Activated naive CD8-positive, alpha-beta T cell treated with anti-CD3 and anti-CD28 coated beads for 36 hours (primary cell): ENCODE measurements around the gene RAB1B. TPM values are rescaled to one million over a fixed set of nuclear protein-coding genes. Genes with fewer than 3 reads are reported as not detected.
"Not testable (repeated sequence)": the region's sequence is repeated elsewhere in the genome, so short reads cannot be mapped to it uniquely, and the experiment has no call there.

ENCODE experiments used
- DNase-seq: peaks from one replicate; pipeline ENCODE4 v3.0.0; 2021
- H3K27ac Mint-ChIP-seq: one replicate; pipeline ENCODE4 v1.8.0; 2022; ENCODE audit warnings: mild to moderate bottlenecking, moderate library complexity, mixed read lengths
- H3K27me3 Mint-ChIP-seq: one replicate; pipeline ENCODE4 v1.8.0; 2022; ENCODE audit warnings: mild to moderate bottlenecking, mixed read lengths
- H3K36me3 Mint-ChIP-seq: one replicate; pipeline ENCODE4 v1.8.0; 2021; ENCODE audit warnings: mild to moderate bottlenecking, mixed read lengths
- H3K4me1 Mint-ChIP-seq: one replicate; pipeline ENCODE4 v1.8.0; 2021; ENCODE audit warnings: mixed read lengths
- H3K4me3 Mint-ChIP-seq: one replicate; pipeline ENCODE4 v1.8.0; 2022; ENCODE audit warnings: mild to moderate bottlenecking, moderate library complexity, mixed read lengths
- H3K9me3 Mint-ChIP-seq: one replicate; pipeline ENCODE4 v1.8.0; 2022; ENCODE audit warnings: mixed read lengths
- total RNA-seq, 2 experiments: library from RNA; stranded (reverse); gene quantifications; one replicate each; pipeline ENCODE4 v1.2.3, GENCODE V29; 2021

RAB1B gene
- total RNA-seq, 2 experiments from 2014 or later: 97.6 to 102 TPM

DNA sequence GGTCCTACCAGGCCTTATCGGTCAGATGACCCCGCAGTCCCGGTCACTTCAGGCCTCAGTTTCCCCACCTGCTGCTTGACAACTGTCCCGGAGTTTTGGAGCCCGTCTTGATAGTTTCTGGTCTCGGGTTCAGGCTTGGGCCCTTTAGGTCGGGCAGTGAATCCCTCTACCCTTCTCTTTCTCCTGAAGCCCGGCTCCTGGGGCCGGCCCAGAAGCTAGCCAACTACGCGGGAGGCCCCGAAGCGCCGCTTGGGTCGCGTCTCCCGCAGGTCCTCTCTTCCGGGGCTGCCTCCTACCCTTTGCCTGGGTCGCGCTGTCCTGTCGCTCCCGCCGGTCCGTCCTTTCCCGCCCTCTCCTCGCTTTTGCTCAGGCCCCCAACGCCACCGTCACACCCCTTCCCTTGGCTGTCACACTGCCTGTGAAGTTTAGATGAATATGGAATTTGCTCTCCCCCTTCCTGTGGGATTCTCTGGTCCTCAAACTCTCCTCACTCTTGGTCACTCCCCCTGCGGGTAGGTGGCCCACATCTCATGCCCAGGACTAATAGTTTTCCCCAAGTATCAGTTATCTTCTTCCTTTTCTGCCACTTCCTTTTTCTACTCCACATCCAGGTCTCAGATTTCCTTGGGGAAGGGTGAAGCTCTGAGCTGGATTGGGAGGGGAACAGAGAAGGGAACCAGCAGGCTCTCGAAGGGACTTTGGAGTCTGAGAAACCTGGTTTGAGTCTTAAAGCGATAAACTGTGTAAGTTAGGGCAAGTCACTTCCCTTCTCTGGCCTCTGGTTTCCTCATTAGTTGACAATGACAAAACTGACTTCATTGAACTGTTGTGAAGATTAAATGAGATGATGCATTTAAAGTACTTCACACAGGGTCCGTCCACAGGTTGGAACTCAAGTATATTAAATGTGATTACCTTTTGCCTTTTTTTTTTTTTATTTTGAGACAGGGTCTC, 790 bp downstream of the RAB1B start:
- H3K4me3 Mint-ChIP-seq: peak overlapping the region; percentile 86
- DNase-seq: no peak
- peaks cover 28% of the 10 kb centered on the region for H3K4me1 Mint-ChIP-seq
- H3K9me3 Mint-ChIP-seq: no peaks in the 10 kb centered on the region
- peaks cover 8% of the 10 kb centered on the region for H3K36me3 Mint-ChIP-seq
- peak overlapping the region; percentile 96 for H3K27ac Mint-ChIP-seq
- no peaks in the 10 kb centered on the region for H3K27me3 Mint-ChIP-seq

DNA sequence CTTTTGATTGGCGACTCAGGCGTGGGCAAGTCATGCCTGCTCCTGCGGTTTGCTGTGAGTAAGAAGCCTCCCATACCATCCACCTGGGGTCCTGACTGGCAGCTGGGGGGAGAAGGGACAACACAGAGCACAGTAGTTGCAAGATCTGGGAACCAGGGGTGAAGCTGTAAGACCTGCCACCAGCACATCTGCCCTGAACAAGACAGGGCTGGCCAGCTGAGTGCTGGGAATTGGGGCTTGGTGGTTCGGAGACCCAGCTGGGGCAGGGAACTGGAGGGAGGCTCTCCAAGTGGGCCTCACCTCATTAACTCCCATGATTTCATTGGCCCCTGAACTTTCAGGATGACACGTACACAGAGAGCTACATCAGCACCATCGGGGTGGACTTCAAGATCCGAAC, 3.4 kb downstream of the RAB1B start:
- Mint-ChIP-seq H3K4me1 (peaks cover 28% of the 10 kb centered on the region), H3K27me3 (no peaks in the 10 kb centered on the region), H3K9me3 (no peaks in the 10 kb centered on the region), H3K36me3 (peaks cover 13% of the 10 kb centered on the region), H3K4me3 (no peak overlapping the region), H3K27ac (peak overlapping the region; percentile 58)
- no peak for DNase-seq

DNA sequence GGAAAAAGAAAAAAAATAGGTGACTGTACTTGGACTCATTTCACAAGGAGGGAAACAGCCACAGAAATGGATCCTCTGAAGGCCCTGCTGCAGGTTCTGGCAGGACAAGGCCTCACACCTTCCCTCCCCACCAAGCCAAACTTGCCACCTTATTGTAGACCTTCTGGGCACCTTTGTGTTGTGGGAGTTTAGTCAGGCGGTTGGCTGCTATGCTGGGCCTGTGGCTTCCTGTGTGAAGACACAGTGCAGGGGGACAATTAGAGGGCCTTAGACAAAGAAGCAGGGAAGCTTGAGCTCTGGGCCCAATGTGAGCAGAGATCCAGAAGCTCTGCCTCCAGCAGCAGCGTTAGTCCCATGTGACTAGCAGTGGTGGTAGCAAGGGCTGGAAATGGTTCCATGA, 4.2 kb downstream of the RAB1B start:
- Mint-ChIP-seq H3K27ac (no peak overlapping the region), H3K27me3 (no peaks in the 10 kb centered on the region), H3K4me1 (peaks cover 28% of the 10 kb centered on the region), H3K9me3 (no peaks in the 10 kb centered on the region), H3K4me3 (no peak overlapping the region), H3K36me3 (peaks cover 13% of the 10 kb centered on the region)
- DNase-seq: no peak

DNA sequence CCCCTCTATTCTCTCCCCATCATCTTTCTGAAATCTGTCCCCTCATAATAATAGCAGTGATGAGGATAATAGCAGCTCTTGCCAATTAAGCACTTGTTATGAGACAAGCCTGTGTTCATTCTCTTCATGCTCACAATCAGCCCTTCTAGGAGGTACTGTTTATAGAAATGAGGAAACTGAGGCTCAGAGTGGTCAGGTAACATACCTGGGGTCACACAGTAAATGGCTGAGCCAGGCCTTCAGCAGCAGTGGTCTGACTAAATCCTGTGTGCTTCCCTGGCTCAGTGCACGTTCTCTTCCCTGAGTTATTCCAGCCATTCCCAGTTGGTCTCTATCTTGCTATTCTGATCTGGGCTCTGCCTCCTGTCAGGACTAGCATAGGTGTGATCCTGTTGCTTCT, 5.8 kb downstream of the RAB1B start:
- peaks cover 13% of the 10 kb centered on the region for H3K36me3 Mint-ChIP-seq
- peaks cover 6% of the 10 kb centered on the region for H3K27me3 Mint-ChIP-seq
- H3K9me3 Mint-ChIP-seq: no peaks in the 10 kb centered on the region
- no peak for DNase-seq
- no peak overlapping the region for H3K4me3 Mint-ChIP-seq
- H3K27ac Mint-ChIP-seq: no peak overlapping the region
- H3K4me1 Mint-ChIP-seq: peaks cover 26% of the 10 kb centered on the region

DNA sequence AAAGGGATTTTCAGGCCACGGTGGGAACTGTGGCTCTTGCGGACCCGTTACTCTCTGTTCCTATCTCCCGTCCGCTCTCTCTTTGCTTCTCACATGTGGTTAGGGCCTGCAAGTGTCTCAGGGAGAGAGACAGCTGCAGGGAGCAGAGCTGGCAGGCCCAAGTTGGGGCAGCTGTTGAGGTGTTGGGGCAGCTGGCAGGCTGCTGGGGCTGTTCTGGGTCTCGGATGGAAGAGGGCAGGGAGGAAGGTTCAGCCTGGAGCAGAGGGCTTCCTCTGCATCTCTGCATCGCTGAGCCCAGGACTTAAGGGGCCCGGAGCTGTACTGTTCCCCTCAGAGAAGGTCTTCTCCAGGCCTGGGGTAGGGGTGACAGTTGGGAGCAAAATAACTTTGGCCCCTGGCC, 7.0 kb downstream of the RAB1B start:
- DNase-seq: no peak
- Mint-ChIP-seq H3K27ac (no peak overlapping the region), H3K36me3 (peaks cover 13% of the 10 kb centered on the region), H3K4me1 (peaks cover 22% of the 10 kb centered on the region), H3K27me3 (peaks cover 10% of the 10 kb centered on the region), H3K9me3 (no peaks in the 10 kb centered on the region), H3K4me3 (no peak overlapping the region)

DNA sequence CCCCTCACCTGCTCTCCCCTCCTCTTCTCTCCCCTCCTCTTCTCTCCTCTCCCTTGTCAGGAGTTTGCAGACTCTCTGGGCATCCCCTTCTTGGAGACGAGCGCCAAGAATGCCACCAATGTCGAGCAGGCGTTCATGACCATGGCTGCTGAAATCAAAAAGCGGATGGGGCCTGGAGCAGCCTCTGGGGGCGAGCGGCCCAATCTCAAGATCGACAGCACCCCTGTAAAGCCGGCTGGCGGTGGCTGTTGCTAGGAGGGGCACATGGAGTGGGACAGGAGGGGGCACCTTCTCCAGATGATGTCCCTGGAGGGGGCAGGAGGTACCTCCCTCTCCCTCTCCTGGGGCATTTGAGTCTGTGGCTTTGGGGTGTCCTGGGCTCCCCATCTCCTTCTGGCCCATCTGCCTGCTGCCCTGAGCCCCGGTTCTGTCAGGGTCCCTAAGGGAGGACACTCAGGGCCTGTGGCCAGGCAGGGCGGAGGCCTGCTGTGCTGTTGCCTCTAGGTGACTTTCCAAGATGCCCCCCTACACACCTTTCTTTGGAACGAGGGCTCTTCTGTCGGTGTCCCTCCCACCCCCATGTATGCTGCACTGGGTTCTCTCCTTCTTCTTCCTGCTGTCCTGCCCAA, 7.7 kb downstream of the RAB1B start:
- peaks cover 10% of the 10 kb centered on the region for H3K36me3 Mint-ChIP-seq
- no peak for DNase-seq
- peaks cover 17% of the 10 kb centered on the region for H3K4me1 Mint-ChIP-seq
- H3K9me3 Mint-ChIP-seq: no peaks in the 10 kb centered on the region
- peaks cover 10% of the 10 kb centered on the region for H3K27me3 Mint-ChIP-seq
- H3K27ac Mint-ChIP-seq: no peak overlapping the region
- H3K4me3 Mint-ChIP-seq: no peak overlapping the region

DNA sequence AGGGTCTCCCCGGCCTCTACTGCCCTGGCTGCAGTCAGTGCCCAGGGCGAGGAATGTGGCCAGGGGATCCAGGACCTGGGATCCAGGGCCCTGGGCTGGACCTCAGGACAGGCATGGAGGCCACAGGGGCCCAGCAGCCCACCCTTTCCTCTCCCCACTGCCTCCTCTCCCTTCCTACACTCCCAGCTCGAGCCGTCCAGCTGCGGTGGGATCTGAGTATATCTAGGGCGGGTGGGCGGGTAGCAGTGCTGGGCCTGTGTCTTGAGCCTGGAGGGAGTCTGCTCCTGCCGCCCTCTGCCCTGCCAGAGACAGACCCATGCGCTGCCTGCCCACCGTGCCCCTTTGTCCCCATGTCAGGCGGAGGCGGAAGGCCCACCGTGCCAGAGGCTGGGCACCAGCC, 8.2 kb downstream of the RAB1B start:
- not testable (repeated sequence) for H3K4me3 Mint-ChIP-seq, H3K27ac Mint-ChIP-seq, H3K36me3 Mint-ChIP-seq, DNase-seq, H3K9me3 Mint-ChIP-seq, H3K27me3 Mint-ChIP-seq
- peaks cover 16% of the 10 kb centered on the region for H3K4me1 Mint-ChIP-seq

DNA sequence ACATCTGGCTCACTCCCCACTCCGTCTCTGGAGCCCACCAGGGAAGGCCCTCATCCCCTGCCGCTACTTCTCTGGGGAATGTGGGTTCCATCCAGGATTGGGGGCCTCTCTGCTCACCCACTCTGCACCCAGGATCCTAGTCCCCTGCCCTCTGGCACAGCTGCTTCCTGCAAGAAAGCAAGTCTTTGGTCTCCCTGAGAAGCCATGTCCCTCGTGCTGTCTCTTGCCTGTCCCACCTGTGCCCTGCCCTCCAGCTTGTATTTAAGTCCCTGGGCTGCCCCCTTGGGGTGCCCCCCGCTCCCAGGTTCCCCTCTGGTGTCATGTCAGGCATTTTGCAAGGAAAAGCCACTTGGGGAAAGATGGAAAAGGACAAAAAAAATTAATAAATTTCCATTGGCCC, 8.6 kb downstream of the RAB1B start:
- H3K36me3 Mint-ChIP-seq, DNase-seq, H3K27me3 Mint-ChIP-seq, H3K4me3 Mint-ChIP-seq, H3K9me3 Mint-ChIP-seq, H3K27ac Mint-ChIP-seq: not testable (repeated sequence)
- peaks cover 16% of the 10 kb centered on the region for H3K4me1 Mint-ChIP-seq

GRCh38 chr11:66277471-66278362, 9.3 kb downstream of the RAB1B start, which contains the start of gene CNIH2:
TSS of gene CNIH2 (plus strand) at chr11:66278175. CDS start at chr11:66278457, 282 bp downstream.
- H3K9me3 Mint-ChIP-seq: no peaks in the 10 kb centered on the region
- peaks cover 23% of the 10 kb centered on the region for H3K4me1 Mint-ChIP-seq
- H3K36me3 Mint-ChIP-seq: peaks cover 7% of the 10 kb centered on the region
- H3K4me3 Mint-ChIP-seq: peak within 1 kb of the TSS; percentile 80
- peaks cover 10% of the 10 kb centered on the region for H3K27me3 Mint-ChIP-seq
- DNase-seq: peak; percentile 64
- H3K27ac Mint-ChIP-seq: peak within 1 kb of the TSS; percentile 4

GRCh38 chr11:66278363-66279091, 10.1 kb downstream of the RAB1B start:
- Mint-ChIP-seq H3K36me3 (peaks cover 4% of the 10 kb centered on the region), H3K4me1 (peaks cover 28% of the 10 kb centered on the region), H3K4me3 (peak overlapping the region; percentile 80), H3K27me3 (peaks cover 10% of the 10 kb centered on the region), H3K9me3 (no peaks in the 10 kb centered on the region), H3K27ac (peak overlapping the region; percentile 4)
- peak; percentile 29 for DNase-seq

DNA sequence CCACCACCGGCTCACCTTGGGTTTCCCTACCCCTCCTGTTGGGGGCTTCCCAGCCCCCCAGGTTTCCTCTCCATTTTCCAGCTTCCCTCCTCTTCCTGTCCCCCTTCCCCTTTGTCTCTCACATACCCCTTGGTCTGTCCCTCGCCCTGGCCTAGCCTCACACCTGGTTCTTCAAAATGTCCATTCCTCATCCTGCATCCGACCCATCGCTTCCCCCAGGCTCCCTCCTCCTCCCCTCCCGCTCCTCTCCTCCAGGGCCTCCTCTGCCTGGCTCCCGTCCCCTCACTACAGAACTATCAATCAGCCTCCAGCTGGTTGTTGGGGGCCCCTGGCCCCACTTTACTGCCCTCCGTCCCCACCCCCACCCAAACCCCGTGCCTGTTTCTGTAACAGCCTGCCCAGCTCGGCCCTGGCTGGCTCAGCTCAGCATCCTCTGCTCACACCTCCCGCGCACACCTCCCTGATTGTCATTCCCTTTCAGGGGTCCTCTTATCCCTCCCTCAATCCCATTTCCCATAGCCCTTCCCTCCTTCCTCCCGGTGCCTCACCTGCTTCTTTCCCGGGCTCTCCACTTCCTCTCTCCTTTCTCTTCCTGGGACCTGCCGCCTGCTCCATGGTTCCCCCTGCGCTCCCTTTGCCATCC, 10.8 kb downstream of the RAB1B start:
- H3K4me1 Mint-ChIP-seq: peaks cover 28% of the 10 kb centered on the region
- peak overlapping the region; percentile 4 for H3K27ac Mint-ChIP-seq
- no peaks in the 10 kb centered on the region for H3K9me3 Mint-ChIP-seq

DNA sequence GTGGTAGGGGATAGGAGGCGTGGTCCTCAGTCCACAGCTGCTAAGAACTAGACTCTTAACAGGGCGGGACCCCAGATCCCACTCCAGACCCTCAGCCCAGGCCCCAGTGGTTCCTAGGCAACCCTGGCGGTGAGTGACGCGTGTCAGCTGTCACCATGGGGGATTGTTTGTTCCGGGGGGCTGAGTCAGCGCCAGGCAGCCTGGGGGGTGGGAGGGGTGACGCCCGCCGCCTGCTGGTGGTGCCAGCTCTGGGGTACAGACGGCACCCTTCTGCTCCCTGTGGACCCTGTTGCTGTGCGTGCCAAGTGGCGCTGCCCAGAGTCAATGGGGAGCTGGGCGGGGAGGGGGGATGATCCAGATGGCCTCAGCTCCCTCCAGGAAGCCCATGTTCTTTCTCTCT, 12.0 kb downstream of the RAB1B start:
- H3K36me3 Mint-ChIP-seq: peaks cover 11% of the 10 kb centered on the region
- no peak overlapping the region for H3K4me3 Mint-ChIP-seq
- H3K27ac Mint-ChIP-seq: no peak overlapping the region
- DNase-seq: no peak
- H3K9me3 Mint-ChIP-seq: no peaks in the 10 kb centered on the region
- peaks cover 28% of the 10 kb centered on the region for H3K4me1 Mint-ChIP-seq
- H3K27me3 Mint-ChIP-seq: peaks cover 10% of the 10 kb centered on the region

More for the DNA sequence above, 10.8 kb downstream of the RAB1B start:
- DNase-seq: no peak
- Mint-ChIP-seq H3K27me3 (peaks cover 10% of the 10 kb centered on the region), H3K36me3 (peaks cover 4% of the 10 kb centered on the region), H3K4me3 (peak overlapping the region; percentile 80)

DNA sequence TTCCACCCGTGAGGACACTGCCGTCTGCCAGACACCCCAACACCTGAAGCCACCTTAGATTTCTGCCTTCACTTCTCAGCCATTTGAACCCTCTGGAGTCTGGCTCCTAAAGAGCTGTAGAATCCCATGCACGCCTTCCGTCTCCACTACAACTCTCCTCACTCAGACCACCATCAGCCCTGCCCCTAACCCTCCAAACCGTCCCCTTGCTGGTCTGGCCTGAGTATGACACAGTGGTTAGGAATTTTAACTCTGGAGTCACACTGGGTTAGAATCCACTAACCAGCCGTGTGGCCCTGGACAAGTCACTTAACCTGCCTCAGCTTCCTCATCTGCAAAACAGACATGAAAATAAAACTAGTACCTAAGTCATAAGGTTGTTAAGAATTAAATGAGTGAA, 12.6 kb downstream of the RAB1B start:
- DNase-seq: no peak
- no peak overlapping the region for H3K4me3 Mint-ChIP-seq
- H3K36me3 Mint-ChIP-seq: peaks cover 8% of the 10 kb centered on the region
- no peak overlapping the region for H3K27ac Mint-ChIP-seq
- H3K9me3 Mint-ChIP-seq: no peaks in the 10 kb centered on the region
- peaks cover 10% of the 10 kb centered on the region for H3K27me3 Mint-ChIP-seq
- peaks cover 28% of the 10 kb centered on the region for H3K4me1 Mint-ChIP-seq
